ENCODE results near the gene SNRNP40. TPM values are rescaled to one million over a fixed set of nuclear protein-coding genes. Genes with fewer than 3 reads are reported as not detected.

Gene SNRNP40
- polyA plus RNA-seq, 1 donor (not counting 4 experiments of a cell fraction or from before 2014, with no cell fraction given) = 57.4 TPM

DNA sequence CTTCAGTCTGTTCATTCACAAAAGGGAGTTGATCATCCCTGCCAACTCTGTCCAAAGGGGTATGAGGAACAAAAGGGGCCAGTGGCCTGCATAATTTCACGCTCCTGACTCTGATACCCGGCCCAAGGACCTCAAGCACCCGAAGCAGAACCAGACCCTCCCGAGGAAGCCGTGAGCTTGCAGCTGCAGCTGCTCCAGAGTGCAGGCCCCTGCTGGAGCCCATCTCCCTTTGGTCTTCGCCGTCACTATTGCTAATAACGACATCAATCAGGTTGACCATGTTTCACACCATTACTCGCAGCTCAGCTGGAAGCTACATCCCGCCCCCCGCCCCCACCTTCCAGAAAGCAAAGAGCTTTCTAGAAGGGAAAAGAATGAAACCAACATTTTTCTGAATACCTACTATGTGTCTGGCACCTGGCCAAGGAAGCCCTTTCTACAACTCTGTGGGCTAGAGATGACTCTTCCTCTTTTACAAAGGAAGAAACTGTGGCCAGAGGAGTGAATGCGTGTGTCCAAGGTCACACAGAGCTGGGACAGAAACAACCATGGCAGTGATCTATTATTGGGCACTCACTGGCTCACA, 62.4 kb downstream of the SNRNP40 start:
- dilution Hi-C loops (cut with MboI; ENCODE audit: extremely low pct_ligation_motif_present, low sequenced_read_pairs) = no loop called here
- TF ChIP-seq, protein P1, sequence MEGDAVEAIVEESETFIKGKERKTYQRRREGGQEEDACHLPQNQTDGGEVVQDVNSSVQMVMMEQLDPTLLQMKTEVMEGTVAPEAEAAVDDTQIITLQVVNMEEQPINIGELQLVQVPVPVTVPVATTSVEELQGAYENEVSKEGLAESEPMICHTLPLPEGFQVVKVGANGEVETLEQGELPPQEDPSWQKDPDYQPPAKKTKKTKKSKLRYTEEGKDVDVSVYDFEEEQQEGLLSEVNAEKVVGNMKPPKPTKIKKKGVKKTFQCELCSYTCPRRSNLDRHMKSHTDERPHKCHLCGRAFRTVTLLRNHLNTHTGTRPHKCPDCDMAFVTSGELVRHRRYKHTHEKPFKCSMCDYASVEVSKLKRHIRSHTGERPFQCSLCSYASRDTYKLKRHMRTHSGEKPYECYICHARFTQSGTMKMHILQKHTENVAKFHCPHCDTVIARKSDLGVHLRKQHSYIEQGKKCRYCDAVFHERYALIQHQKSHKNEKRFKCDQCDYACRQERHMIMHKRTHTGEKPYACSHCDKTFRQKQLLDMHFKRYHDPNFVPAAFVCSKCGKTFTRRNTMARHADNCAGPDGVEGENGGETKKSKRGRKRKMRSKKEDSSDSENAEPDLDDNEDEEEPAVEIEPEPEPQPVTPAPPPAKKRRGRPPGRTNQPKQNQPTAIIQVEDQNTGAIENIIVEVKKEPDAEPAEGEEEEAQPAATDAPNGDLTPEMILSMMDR (optimal IDR thresholded peaks at IDR 0.05 in 1 of 3, IDR thresholded peaks at IDR 0.05 in 1 of 3, conservative IDR thresholded peaks at IDR 0.05 in 1 of 3; ENCODE audit: extremely low read depth in 1 of 3, insufficient read depth in 2 of 3, low read length in 3 of 3) = no peak
- no peak for TF ChIP-seq EZH2 (IDR thresholded peaks at IDR 0.05; ENCODE audit: low read length)
- Histone ChIP-seq H3K27me3 (ENCODE audit: control insufficient read depth, extremely low read depth, insufficient read depth, low read length) (peaks cover 34% of the 10 kb centered on the region), H3K4me2 (ENCODE audit: control insufficient read depth, extremely low read depth, insufficient read depth, low read depth, low read length) (no peak overlapping the region), H3K9me3 (ENCODE audit: control insufficient read depth, low read depth, low read length) (no peaks in the 10 kb centered on the region), H2AFZ (ENCODE audit: control insufficient read depth, low read length) (no peak overlapping the region), H3K9ac (ENCODE audit: control insufficient read depth, extremely low read depth, insufficient read depth, low read length) (no peak overlapping the region), H3K9me1 (ENCODE audit: control insufficient read depth, extremely low read depth, insufficient read depth, low read length) (peaks cover 2% of the 10 kb centered on the region), H3K27ac (ENCODE audit: control insufficient read depth, insufficient read depth, low read length) (no peak overlapping the region), H3K36me3 (ENCODE audit: control insufficient read depth in 2 of 2, extremely low read depth in 1 of 2, insufficient read depth in 2 of 2, low read length in 2 of 2) (no peaks in the 10 kb centered on the region), H3K4me1 (ENCODE audit: control insufficient read depth, extremely low read depth, insufficient read depth, low read length) (no peaks in the 10 kb centered on the region), H4K20me1 (ENCODE audit: control insufficient read depth, extremely low read depth, insufficient read depth, low read length) (no peaks in the 10 kb centered on the region), H3K4me3 (ENCODE audit: control insufficient read depth in 2 of 3, extremely low read depth in 1 of 3, insufficient read depth in 2 of 3, low read depth in 1 of 3, low read length in 3 of 3) (no peak overlapping the region), H3K79me2 (ENCODE audit: control insufficient read depth, insufficient read depth, low read length) (no peaks in the 10 kb centered on the region)
- DNase-seq (ENCODE audit: low read depth, low spot score) (no peak), FAIRE-seq (no peak)

DNA sequence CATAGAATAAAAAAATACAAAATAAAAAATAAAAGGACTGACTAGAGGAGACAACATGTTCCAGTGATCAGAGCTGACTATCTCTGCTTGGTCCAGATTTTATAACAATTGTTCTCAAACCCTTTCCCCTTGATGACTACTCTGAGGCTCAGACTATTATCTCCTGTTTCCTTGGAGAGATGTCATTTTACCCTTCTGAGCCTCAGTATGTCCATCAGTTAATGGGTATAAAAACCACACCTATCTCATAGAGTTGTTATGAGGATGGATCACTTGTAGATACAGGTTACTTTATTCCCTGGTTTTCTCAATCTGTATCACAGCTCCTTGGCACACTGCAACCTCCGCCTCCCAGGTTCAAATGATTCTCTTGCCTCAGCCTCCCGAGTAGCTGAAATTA, 63.9 kb downstream of the SNRNP40 start:
- Histone ChIP-seq H3K4me1 (ENCODE audit: control insufficient read depth, extremely low read depth, insufficient read depth, low read length) (no peaks in the 10 kb centered on the region), H3K9me3 (ENCODE audit: control insufficient read depth, low read depth, low read length) (no peaks in the 10 kb centered on the region), H3K27me3 (ENCODE audit: control insufficient read depth, extremely low read depth, insufficient read depth, low read length) (peaks cover 19% of the 10 kb centered on the region), H3K36me3 (ENCODE audit: control insufficient read depth in 2 of 2, extremely low read depth in 1 of 2, insufficient read depth in 2 of 2, low read length in 2 of 2) (no peaks in the 10 kb centered on the region), H3K4me2 (ENCODE audit: control insufficient read depth, extremely low read depth, insufficient read depth, low read depth, low read length) (no peak overlapping the region), H4K20me1 (ENCODE audit: control insufficient read depth, extremely low read depth, insufficient read depth, low read length) (no peaks in the 10 kb centered on the region), H3K9me1 (ENCODE audit: control insufficient read depth, extremely low read depth, insufficient read depth, low read length) (no peaks in the 10 kb centered on the region), H3K27ac (ENCODE audit: control insufficient read depth, insufficient read depth, low read length) (no peak overlapping the region), H2AFZ (ENCODE audit: control insufficient read depth, low read length) (no peak overlapping the region), H3K4me3 (ENCODE audit: control insufficient read depth in 2 of 3, extremely low read depth in 1 of 3, insufficient read depth in 2 of 3, low read depth in 1 of 3, low read length in 3 of 3) (no peak overlapping the region), H3K9ac (ENCODE audit: control insufficient read depth, extremely low read depth, insufficient read depth, low read length) (no peak overlapping the region), H3K79me2 (ENCODE audit: control insufficient read depth, insufficient read depth, low read length) (no peaks in the 10 kb centered on the region)
- no peak for TF ChIP-seq EZH2 (IDR thresholded peaks at IDR 0.05; ENCODE audit: low read length)
- TF ChIP-seq, protein P1 (optimal IDR thresholded peaks at IDR 0.05 in 1 of 3, IDR thresholded peaks at IDR 0.05 in 1 of 3, conservative IDR thresholded peaks at IDR 0.05 in 1 of 3; ENCODE audit: extremely low read depth in 1 of 3, insufficient read depth in 2 of 3, low read length in 3 of 3) = no peak
- no peak for DNase-seq (ENCODE audit: low read depth, low spot score)
- no peak for FAIRE-seq
- dilution Hi-C loops (cut with MboI; ENCODE audit: extremely low pct_ligation_motif_present, low sequenced_read_pairs) = no loop called here

Measured in keratinocyte (primary cell).